NCI-H774 (cell line): ENCODE results near the gene PPP1R27.

Experiments
- DNase-seq: peaks from one replicate; lab custom pipeline; 2025; lab: John Stamatoyannopoulos, UW

Gene PPP1R27

DNA sequence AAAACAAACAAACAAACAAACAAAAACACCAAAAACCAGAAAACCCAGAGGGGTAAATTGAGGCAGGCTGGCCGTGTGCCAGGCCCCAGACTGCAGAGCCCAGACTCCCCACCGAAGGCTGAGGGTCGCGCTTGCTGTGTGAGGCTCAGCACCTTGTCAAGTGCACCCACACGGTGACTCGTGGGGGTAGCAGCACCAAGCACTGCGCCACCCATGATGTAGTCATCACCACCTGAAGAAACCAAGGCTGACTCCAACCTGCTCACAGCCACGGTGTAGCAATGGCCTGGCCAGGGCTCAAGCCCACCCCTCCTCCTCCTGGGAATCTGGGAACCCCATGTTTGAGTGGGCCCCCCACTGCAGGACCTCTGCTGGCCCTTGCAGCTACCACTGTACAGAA is 13.7 kb downstream of the PPP1R27 start:
- DNase-seq: no peak

GRCh38 chr17:81819708-81820107 is 15.1 kb downstream of the PPP1R27 start:
- DNase-seq: no peak

DNA sequence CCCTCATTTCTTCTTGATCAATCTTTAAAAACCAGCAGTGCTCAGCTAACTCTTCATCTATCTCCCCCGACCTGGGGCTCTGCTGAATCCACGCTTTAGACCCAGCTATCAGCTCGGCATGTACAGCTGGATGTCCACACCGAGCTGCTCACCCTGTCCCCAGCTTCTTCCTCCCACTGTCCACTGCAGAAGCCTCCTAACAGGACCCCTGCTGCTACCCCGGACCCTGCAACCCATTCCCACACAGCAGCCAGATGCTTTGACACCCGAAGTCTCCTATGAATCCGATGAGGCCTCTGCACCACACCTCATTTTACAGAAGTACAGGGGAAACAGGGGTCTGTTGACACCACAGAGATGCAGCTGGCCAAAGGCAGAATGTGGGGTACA is 17.1 kb downstream of the PPP1R27 start:
- no peak for DNase-seq

DNA sequence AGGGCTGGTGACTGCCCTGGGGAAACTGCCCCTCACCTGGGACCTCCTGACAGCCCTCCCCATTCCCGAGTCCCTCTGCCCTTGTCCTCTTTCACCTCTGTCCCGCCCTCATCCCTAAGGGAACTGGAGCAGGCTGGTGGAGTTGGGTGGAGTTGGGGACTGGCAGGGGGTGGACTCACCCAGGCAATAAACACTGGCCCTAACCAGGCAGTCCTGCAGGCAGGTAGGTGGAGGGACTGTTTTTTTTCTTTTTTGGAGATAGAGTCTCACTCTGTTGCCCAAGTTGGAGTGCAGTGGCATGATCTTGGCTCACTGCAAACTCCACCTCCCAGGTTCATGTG is 19.2 kb downstream of the PPP1R27 start:
- DNase-seq: no peak

DNA sequence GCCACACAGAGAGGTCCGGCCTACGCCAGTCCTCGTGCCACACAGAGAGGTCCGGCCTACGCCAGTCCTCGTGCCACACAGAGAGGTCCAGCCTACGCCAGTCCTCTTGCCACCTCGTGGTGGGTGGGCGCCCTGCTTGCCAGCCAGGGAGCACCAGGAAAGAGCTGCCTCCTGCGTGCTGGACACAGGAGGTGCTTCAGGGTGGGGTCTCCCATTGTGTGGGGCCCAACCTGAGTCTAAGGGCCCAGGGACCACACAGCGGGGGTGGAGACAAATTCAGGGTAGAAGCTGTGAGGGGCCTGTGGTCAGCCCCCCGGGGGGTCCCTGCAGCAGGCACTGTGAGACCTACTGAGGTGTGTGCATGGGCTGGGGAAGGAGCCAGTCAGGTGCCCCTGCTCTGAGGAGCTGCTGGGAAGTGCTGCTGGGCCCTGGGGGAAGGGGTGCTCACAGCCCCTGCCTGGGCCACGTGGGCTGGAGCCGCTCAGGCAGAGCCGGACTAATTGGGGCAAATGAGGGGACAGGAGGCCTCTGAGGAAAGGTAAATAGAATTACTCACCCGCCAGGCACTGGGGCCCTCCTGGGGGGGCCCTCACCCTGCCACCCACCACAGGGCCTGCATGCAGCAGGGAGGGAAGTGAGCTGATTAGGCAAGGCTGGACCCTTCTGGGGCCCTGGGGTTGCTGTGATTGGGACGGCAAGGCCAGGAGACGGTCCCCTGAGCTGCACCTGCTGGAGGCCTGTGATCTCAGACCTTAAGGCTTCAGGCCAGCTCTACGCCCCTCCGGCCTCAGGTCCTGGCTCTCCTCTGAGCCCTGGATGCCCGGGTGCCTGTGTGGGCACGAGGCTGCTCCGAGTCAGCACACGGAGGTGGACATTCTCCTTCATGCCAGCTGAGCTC is 19.9 kb downstream of the PPP1R27 start:
- DNase-seq: peak; percentile 84

GRCh38 chr17:81813861-81814683 is 20.8 kb downstream of the PPP1R27 start:
- DNase-seq: no peak

DNA sequence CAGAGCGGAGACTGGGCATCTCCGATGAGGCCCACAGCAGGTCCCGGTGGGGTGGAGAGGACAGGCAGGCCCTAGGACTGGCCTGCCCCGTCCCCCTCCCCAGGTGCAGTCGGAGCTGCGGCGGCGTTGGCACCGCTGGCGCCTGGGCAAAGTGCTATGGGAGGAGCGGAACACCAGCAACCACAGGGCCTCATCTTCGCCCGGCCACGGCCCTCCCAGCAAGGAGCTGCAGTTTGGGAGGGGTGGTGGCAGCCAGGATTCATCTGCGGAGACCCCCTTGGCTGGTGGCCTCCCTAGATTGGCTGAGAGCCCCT is 21.5 kb downstream of the PPP1R27 start:
- no peak for DNase-seq

GRCh38 chr17:81812571-81813370 is 22.1 kb downstream of the PPP1R27 start:
- DNase-seq: no peak

DNA sequence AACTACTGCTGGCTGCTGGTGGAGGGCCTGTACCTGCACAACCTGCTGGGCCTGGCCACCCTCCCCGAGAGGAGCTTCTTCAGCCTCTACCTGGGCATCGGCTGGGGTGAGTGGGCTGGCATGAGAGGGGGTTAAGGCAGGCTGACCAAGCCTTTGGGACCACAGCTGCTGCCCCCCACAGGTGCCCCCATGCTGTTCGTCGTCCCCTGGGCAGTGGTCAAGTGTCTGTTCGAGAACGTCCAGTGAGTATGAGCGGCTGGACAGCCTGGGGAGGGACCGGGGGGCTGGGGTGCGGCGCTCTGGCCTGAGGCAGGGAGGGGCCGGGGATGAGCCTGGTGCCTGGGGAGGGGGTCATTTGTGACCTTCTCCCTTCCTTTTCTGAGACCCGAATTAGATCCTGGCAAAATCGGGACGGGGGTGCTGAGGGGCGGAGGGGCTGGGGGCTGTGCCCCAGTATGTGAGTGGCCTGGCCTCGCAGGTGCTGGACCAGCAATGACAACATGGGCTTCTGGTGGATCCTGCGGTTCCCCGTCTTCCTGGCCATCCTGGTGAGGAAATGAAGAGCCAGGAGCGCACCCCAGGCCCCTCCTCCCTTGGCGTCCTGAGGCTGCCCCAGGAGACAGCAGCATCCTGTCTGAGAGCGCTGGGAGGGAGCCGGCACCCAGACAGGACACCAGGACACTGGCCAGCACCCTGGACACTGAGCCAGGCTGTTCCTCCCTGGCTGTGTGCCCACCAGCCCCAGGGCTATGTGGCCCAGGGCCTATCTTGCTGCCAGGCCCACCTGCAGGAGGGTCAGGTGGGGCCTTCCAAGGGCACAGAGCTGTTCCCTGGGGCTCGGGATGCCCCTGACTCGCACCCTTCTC is 22.9 kb downstream of the PPP1R27 start:
- DNase-seq: no peak

GRCh38 chr17:81810892-81811704 is 23.8 kb downstream of the PPP1R27 start:
- DNase-seq: no peak

DNA sequence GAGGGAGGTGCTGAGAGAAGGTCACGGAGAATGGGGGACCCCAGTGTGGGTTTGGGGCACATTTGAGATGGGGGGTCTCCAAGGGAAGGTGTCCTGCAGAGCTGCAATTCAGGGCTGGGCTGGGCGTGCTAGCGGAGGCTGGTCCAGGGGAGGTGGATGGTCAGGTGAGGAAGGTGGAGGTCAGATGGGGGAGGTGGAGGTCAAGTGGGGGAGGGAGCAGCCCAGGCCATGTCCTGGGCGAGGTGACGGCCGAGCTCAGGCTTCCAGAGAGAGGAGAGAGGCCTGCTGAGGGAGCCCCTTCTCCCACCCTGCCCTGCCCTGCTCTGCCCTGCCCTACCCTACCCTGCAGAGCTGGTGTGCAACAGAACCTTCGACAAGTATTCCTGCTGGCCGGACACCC is 24.4 kb downstream of the PPP1R27 start:
- no peak for DNase-seq

GRCh38 chr17:81809556-81809998 is 25.3 kb downstream of the PPP1R27 start:
- DNase-seq: no peak

- no peak for DNase-seq
Measured at GRCh38 chr17:81808778-81809555, 25.9 kb downstream of the PPP1R27 start.

DNA sequence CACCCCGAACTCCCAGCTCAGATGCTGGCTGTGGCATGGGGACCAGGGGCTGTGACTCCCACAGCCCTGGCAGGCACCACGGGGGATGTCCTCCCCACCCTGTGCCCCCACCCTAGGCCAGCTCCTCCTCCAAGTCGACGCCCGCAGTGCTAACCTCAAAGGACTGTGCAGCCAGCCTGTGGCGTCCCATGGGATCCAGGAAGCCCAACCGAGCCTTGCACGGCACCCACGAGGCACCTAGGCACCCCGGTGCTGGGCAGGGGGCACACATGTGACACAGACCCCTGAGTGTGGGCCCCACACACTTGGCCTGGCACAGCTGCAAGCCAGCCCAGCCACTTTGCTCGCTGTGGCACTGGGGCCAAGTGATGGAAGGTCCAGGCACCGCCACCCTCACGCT is 27.0 kb downstream of the PPP1R27 start:
- no peak for DNase-seq

DNA sequence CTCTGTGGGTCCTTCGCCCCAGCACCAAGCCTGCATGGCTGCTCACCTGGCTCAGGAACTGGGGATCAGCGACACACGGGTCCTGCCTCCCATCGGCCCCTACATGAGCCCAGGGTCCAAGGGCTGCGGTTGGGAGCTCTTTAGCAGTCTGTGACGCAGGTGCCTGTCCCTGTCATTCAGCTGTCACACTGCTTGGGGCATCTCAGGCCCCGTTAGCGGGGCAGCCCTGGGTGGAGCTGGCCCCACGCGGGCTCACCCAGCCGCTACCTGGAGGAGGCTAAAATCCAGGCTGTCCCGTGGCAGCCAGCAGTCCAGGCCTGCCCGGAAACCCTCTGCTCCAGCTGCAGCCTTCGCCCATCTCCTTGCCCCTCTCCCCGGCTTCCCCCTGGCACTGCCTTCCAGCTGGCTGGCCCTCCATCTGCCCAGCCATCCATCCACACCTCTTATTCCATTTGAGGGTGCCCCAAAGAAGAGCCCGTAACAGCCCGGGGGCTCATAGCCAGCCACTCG is 27.6 kb downstream of the PPP1R27 start:
- DNase-seq: no peak

DNA sequence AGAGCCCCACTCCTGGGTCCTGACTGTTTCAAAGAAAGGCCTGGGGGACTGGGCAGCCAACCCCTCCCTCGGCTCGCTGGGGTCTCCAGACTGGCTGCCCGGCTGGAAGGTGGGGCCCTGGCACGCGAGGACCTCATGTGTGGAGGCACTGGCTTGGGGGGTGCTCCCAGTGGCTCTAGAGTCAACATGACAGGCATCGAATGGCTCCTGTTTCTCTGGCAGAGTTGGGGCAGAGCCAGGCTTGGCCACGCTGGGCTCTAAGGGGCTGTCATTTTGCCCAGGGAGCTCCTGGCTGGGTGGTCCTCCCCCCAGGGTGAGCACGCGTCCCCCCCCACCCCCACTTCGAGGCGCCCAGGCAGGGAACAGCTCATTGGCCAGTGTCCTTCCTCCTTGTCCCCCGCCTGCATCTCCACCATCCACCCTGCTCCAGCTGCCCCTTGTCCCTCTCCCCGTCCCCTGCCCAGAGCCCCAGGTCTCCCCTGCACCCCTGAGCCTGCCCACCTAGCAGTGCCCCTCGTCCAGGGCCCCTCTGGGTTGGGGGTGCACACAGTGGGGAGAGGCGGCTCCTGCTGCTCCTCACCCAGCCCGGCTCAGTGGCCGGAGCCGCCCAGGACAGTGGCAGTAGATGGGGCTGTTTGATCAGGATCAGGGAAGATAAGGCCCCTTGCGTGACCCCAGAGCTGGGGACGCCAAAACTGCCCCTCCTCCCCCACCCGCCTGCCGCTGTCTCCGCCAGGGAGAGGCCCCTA is 28.2 kb downstream of the PPP1R27 start:
- DNase-seq: no peak

DNA sequence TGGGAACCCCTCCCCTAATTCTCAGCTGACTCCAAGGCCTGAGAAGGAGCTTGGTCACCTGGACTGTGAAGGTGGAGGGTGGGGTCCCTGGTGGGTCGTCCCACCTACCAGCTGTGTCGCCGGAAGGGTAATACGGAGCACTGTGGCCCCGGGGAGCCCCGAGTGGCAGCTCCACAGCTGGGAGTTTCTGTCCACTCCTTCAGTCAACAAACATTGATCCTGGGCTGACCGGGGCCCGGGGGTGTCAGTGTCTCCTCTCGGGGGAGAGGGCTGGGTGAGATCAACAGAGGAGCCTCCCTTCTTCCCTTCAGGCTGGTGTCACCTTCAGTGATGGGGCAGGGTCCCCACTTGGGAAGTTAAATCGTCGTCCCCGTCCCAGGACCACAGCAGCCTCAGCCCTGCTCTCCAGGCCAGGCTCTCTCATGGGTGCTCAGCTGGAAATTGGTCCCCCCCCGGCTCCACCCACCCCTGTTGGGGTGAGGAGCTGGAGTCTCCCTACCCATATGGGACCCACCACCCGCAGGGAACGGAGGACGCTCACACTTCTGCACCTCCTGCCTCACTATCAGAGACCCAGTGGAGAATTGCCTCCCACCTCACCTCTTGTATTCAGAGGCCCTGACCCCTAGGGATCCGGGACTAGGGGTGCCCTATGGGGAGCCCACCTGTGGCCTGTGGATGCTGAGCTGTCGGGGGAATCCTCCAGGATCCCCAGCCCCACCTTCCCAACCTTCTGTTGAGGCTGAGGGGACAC is 29.0 kb downstream of the PPP1R27 start:
- DNase-seq: no peak
